GM19463 (cell line): ENCODE results near the gene SIKE1.
"Not testable (repeated sequence)": the region's sequence is repeated elsewhere in the genome, so short reads cannot be mapped to it uniquely, and the experiment has no call there.

Experiments used
- ATAC-seq: cut with Tn5 transposase; IDR thresholded peaks from one replicate; pipeline ENCODE4 v1.9.1; 2021; ENCODE audit warnings: mild to moderate bottlenecking, moderate library complexity; ENCODE audit not compliant: unreplicated experiment

The SIKE1 gene

GRCh38 chr1:114756009-114756892 is 24.2 kb downstream of the SIKE1 start:
- peak; percentile 35 for ATAC-seq

DNA sequence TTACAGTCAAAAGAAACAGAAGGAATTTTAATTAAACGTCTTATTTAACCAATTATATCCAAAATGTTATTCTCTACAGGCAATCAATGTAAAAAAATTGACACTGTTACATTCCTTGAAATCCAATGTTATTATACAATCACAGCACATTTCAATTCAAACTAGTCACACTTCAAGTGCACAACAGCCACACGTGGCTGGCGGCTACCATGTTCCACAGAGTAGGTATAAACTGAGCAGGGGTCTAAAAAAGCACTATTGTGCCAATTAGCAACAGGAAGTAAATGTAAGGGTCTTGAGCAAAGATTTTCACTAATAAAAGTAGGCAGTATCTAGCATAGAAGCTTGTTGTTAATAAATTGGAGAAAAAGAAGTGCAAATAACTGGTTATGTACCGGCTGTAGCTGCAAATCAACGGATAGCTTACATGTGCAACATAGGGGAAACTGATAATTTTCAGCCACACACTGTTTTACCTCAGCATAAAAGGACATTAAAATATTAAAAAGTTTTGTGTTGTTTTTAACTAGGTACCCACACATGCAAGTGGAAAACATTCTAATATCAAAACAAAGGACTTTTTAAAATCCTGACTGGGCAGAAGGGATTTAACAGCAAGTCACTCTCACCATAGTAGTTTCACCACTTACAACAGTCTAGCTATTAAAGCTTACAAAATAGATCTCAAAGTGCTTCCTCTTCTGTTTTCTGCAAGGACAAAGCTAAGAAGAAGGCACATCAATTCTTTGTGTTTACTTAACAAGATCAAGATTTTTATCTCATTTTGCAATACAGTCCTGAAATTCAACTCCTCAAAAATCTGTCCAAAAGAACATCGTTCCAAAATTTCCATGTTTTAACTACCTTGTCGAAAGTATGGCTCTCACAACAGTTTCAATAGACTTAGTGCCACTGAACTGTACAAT is 25.2 kb downstream of the SIKE1 start:
- ATAC-seq, result no peak

GRCh38 chr1:114753702-114754101 is 26.8 kb downstream of the SIKE1 start:
- not testable (repeated sequence) for ATAC-seq

GRCh38 chr1:114753143-114753542 is 27.3 kb downstream of the SIKE1 start:
- no peak for ATAC-seq

GRCh38 chr1:114750780-114751179 is 29.7 kb downstream of the SIKE1 start:
- no peak for ATAC-seq

DNA sequence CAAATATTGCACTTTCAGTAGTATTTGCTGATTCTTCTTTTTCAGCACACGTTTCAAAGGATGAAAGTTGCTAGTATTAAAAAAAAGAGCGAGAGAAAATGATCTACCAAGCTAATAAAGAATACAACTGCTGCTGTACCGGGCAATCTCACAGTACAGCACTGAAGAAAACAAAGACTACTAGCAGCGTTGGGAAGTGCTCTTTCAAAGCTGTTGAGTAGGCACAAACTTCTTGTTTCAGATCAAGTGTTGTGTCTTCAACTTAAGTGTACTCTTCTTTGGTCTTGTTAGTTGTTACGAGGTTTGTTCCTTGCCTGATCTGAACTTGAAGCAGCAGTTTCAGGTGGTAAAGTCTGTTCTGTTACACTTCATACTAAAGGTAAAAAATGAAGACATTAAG is 30.6 kb downstream of the SIKE1 start:
- no peak for ATAC-seq

DNA sequence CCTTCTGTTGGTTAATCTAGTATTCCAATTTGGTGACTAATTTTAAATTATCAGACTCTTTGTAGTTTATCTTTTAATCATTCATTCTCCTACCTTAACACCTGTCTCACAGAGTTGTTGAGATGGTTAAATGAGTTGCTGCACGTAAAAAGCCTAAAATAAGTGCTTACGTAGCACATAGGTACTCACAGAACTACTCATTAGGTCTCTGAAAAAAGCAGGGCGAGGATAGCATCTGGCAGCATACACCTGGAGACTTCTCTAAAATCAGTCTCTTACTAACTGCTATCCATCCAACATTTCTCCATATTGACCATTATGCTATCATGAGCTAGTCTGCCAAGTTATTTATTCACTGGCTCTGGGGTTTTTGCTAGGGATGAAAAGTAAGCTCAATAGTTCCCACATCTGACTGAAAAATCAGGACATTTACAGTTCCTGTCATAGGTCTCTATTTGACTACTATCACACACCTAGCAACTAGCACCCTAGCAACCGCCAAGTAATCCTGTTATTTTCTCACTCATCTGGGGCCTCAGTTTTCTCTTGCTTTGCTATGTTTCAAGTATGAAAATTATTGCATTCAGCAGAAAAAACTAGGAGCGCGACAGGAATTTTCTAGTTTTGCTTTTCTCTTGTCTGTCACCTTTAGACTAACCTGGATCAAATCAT is 33.9 kb downstream of the SIKE1 start:
- ATAC-seq, result no peak

- ATAC-seq, result no peak
These were observed 35.2 kb downstream of the SIKE1 start for GRCh38 chr1:114745291-114745690.

DNA sequence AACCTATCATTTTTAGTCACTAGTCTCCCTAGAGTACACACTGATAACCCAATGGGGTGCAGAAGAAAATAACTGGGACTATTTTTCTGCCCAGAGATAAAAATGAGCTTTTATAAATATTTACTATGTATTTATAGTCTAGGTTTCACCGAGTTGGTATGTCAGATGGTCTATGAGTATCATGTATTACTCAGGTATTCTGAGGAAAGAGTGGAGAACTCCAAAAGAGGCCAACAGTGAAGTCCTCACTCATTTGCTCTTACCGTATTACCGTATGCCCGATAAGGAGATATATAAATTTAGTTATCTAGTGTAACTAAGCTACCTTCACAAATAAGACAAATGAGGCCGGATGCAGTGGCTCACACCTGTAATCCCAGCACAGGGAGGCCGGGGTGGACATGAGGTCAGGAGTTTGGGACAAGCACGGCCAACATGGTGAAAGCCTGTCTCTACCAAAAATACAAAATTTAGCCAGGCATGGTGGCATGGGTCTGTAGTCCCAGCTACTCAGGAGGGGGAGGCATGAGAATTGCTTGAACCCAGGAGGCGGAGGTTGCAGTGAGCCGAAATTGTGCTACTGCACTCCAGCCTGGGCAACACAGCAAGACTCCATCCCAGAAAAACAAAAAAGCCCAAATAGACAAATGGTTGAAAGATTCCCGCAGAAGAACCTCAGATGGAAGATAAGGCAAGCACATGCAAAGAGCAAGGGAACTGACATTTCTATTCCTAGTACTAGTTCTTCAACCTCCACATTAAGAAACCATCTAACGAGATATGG is 38.3 kb downstream of the SIKE1 start:
- ATAC-seq, result no peak

- ATAC-seq, result no peak
These were observed 40.2 kb downstream of the SIKE1 start for GRCh38 chr1:114740331-114740730.

GRCh38 chr1:114737314-114737849 is 43.1 kb downstream of the SIKE1 start:
- ATAC-seq, result no peak

- ATAC-seq, result no peak
These were observed 45.0 kb downstream of the SIKE1 start for GRCh38 chr1:114735479-114735878.

DNA sequence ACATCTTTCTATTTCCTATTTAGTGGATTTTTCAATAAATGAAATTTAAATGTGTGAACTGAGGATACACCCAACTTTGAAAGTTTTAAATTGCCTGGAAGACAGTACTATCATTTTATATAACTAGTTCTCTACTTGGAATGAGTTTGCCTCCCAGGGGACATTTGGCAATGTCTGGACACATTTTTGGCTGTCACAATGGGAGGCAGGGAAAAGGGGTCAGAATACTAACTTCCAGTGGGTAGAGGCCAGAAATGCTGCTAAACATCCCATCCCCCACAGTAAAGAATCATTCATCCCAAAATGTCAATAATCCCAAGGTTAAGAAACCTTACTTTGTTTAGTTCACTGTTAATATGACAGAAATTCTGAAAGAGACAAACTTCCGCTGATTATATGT is 50.7 kb downstream of the SIKE1 start:
- no peak for ATAC-seq

DNA sequence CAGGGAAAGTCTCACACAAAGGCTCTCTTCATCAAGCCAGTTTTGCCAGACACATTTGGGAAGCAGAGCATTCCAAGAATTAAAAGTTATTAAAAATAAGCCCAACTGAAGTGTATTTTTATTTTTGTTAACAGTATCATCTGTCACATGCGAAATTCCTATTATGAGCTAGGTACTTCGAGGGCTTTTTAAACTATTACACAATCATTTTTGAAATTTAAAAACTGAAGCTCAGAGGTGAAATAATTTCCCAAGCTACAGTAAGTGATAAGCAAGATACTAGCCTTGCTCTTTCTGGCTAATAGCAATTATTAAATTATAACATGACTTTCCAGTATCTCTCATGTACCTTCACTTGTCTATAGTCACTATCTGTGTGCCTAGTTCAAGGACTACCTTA is 51.9 kb downstream of the SIKE1 start:
- no peak for ATAC-seq

GRCh38 chr1:114725230-114725629 is 55.3 kb downstream of the SIKE1 start:
- no peak for ATAC-seq

DNA sequence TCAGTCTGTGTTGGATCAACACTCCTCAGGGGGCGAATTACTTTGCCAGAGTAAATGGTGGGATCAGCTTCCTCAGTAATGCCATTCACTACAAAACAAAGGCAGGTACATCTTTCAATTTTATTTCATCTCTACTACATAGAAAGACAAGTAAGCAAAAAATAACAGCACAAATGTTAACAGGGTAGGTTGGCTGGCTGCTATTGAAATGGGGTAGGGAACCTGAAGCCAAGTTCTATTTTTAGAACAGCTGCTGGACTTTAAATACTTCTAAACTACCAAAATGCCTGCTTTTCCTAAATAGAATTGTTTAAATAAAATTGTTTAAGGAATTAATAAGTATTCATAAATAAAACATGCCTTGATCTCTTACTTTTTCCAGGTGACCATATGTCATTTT is 56.6 kb downstream of the SIKE1 start:
- no peak for ATAC-seq

DNA sequence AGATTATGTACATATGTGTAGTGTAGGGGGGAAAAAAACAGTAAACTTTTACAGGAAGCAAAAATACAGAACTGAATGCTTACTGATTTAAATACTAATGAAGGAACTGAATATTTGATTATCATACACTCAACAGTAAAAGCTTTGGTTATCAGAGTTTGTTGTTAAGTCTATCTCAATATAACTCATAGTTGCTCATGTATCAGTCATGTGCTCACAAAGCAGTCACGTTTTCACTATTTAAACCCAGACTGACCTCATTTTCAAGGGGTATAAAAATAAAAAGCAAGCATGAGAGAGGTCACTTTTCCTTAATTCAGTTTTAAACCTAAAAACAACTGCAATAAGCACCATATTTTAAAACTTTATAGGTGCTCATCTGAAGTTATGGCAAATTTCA is 57.0 kb downstream of the SIKE1 start:
- ATAC-seq, result no peak

DNA sequence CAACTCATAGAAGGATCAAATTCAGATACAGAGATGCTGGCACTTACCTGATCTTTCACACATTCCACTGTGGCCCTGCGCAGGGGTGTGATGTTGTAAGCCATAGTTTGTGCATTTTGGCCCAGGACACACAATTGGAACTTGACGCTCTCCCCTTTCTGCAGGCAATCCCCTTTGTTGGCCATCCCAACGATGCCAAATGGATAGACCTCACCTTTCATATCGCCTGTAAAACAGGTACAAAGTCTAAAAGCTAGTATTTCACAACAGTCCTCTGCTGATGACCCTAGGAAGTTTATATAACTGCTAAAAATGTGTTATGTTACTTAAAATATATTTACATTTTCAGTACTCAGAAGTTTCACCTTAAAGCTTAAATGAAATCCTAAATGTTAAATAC is 60.0 kb downstream of the SIKE1 start:
- ATAC-seq, result no peak
